IPS-18a (cell line): ENCODE results near the gene PPP1R14C.

Source experiments
- H3K27ac ChIP-seq: one replicate; pipeline ENCODE4 v1.5.1; 2013; ENCODE audit warnings: low read length
- H3K27me3 ChIP-seq: one replicate; pipeline ENCODE4 v1.6.1; 2013; ENCODE audit warnings: mild to moderate bottlenecking, low read length; ENCODE audit not compliant: control insufficient read depth, insufficient read depth
- H3K36me3 ChIP-seq: one replicate; pipeline ENCODE4 v1.6.1; 2013; ENCODE audit warnings: low read depth, low read length; ENCODE audit not compliant: control insufficient read depth
- H3K4me1 ChIP-seq: one replicate; pipeline ENCODE4 v1.6.1; 2013; ENCODE audit warnings: low read depth, low read length; ENCODE audit not compliant: control insufficient read depth
- H3K4me3 ChIP-seq: one replicate; pipeline ENCODE4 v1.5.1; 2013; ENCODE audit warnings: low read length
- H3K9ac ChIP-seq: one replicate; pipeline ENCODE4 v1.6.1; 2013; ENCODE audit warnings: mild to moderate bottlenecking, low read length, moderate library complexity
- H3K9me3 ChIP-seq: one replicate; pipeline ENCODE4 v1.6.1; 2013; ENCODE audit warnings: low read depth, low read length; ENCODE audit not compliant: control insufficient read depth

The PPP1R14C gene

DNA sequence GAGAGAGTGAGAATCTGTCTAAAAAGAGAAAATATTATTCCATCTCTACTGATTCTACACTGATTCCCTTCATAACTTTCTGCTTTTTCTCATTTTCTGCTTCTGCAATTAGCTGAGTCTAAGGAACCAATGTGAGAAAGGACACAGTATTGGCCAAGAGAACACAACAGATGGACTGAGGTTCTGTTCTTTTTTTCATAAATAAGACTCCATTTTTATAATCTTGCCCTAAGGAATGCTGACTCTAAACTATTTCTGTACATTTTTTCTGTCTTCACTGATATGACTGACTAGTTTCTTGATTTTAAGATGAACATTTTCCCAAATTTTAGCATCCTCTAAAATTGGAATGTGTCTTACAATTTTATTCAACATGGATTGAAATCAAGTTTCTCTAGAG, 138.9 kb downstream of the PPP1R14C start:
- Histone ChIP-seq H3K9ac (no peak overlapping the region), H3K27ac (no peak overlapping the region), H3K4me3 (no peak overlapping the region), H3K36me3 (no peaks in the 10 kb centered on the region), H3K9me3 (no peaks in the 10 kb centered on the region), H3K4me1 (no peaks in the 10 kb centered on the region), H3K27me3 (no peaks in the 10 kb centered on the region)

DNA sequence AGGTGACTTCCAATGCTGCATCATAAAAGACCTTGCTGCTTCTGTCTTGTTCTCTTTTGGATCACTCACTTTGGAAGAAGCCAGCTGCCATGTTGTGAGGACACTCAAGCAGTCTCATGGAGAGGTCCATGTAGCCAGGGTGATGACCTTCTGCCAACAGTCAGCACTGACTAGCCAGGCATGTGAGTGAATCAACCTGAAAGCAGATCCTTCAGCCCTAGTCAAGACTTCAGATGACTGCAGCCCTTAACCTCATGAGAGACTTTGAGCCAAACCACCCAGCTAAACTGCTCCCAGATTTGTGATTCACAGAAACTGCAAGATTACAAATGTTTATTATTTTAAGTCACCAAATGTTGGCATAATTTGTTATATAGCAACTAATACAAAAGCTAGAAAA, 140.0 kb downstream of the PPP1R14C start:
- H3K9ac ChIP-seq, result no peak overlapping the region
- H3K9me3 ChIP-seq, result no peaks in the 10 kb centered on the region
- H3K4me1 ChIP-seq, result no peaks in the 10 kb centered on the region
- H3K4me3 ChIP-seq, result no peak overlapping the region
- H3K27ac ChIP-seq, result no peak overlapping the region
- no peaks in the 10 kb centered on the region for H3K36me3 ChIP-seq
- H3K27me3 ChIP-seq, result no peaks in the 10 kb centered on the region

DNA sequence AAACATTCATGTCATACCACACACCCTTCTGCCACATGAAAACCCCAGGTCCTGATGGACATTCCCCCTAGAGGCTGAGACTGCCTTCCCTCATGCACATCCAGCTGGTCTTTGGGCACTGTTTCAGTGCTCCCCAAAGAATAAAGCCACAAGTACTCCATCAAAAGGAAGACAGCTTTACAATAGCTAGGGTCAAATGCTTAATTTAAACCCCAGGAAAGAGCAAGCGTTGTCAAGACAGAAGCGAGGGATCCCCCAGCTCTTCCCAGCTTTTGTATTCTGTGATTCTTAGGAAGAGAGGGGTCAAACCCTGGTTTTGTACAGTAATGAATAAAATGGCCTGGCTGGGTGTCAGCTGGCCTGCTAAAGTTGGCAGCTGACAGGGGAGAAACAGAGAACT, 143.6 kb downstream of the PPP1R14C start:
- no peaks in the 10 kb centered on the region for H3K4me1 ChIP-seq
- no peak overlapping the region for H3K4me3 ChIP-seq
- H3K27me3 ChIP-seq, result no peaks in the 10 kb centered on the region
- H3K9ac ChIP-seq, result no peak overlapping the region
- no peaks in the 10 kb centered on the region for H3K9me3 ChIP-seq
- H3K27ac ChIP-seq, result no peak overlapping the region
- no peaks in the 10 kb centered on the region for H3K36me3 ChIP-seq

DNA sequence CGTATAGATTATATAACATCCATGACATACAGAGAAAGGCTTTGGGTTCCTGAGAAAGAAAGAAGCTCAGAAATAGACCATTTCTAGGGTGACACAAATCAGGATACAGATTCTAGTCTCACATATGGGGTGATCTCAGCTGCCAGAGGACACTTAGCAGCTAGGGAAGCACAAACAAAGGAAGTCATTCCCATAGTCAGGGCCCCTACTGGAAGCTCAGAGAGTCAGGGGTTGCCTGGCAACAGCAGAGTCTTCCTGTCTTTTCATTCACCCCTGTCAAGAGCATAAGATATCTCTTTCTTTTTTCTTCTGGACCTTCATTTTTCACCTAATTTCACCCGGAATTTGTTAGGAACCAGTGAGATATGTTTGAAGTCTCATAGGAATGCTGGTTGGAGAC, 144.1 kb downstream of the PPP1R14C start:
- no peaks in the 10 kb centered on the region for H3K36me3 ChIP-seq
- H3K27me3 ChIP-seq, result no peaks in the 10 kb centered on the region
- H3K9ac ChIP-seq, result no peak overlapping the region
- no peak overlapping the region for H3K4me3 ChIP-seq
- no peaks in the 10 kb centered on the region for H3K4me1 ChIP-seq
- H3K9me3 ChIP-seq, result no peaks in the 10 kb centered on the region
- H3K27ac ChIP-seq, result no peak overlapping the region

DNA sequence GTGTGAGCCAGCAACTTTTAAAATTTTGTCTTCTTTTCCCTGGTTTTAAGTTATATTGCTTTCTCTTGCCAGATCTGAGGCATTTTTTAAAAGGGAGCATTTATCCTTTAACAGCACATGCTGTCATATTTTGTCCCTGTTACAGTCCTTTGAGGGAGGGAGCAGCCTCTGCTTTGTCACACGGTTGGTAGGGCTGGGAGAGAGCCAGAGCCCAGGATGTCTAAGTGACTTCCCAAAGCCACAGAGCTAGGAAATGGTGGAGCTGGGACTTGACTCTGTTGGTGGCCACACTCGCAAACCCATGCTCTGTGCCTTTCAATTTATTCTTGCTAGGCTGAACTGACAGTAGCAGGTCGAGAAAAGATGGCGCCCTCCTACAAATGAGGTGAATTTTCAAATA, 145.6 kb downstream of the PPP1R14C start:
- H3K9me3 ChIP-seq, result no peaks in the 10 kb centered on the region
- H3K9ac ChIP-seq, result no peak overlapping the region
- no peaks in the 10 kb centered on the region for H3K4me1 ChIP-seq
- H3K36me3 ChIP-seq, result no peaks in the 10 kb centered on the region
- no peak overlapping the region for H3K4me3 ChIP-seq
- no peak overlapping the region for H3K27ac ChIP-seq
- H3K27me3 ChIP-seq, result no peaks in the 10 kb centered on the region

DNA sequence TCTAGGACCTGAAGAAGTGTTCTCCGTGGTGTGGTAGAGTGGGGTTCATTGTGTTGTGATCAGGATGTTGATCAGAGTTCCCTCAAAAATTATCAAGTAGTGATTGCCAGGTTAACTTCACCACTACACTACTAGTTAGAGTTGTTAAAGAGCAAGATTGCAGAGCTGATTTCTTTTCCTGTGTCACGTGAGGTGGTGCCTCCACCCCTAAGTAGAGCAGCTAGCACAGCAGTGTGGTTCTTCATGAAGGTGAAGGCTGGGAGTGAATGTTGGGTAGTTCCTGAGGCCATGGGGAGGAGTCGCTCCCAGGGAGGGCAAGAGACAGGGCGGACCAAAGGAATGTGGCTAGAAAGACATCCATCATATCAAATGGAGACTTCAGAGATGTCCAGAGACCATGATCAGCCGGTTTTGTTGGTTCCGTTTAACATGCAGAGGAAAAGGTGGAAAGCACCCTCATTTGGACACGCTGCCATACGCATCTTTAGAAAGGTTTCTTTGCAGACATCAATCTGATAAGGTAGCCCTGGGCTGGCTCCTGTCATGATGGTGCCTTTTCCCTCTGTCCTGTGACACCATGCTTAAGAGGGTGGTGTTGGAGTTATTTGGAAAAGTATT, 146.7 kb downstream of the PPP1R14C start:
- no peak overlapping the region for H3K9ac ChIP-seq
- no peaks in the 10 kb centered on the region for H3K9me3 ChIP-seq
- H3K4me3 ChIP-seq, result no peak overlapping the region
- H3K27me3 ChIP-seq, result no peaks in the 10 kb centered on the region
- no peaks in the 10 kb centered on the region for H3K36me3 ChIP-seq
- no peak overlapping the region for H3K27ac ChIP-seq
- H3K4me1 ChIP-seq, result no peaks in the 10 kb centered on the region

DNA sequence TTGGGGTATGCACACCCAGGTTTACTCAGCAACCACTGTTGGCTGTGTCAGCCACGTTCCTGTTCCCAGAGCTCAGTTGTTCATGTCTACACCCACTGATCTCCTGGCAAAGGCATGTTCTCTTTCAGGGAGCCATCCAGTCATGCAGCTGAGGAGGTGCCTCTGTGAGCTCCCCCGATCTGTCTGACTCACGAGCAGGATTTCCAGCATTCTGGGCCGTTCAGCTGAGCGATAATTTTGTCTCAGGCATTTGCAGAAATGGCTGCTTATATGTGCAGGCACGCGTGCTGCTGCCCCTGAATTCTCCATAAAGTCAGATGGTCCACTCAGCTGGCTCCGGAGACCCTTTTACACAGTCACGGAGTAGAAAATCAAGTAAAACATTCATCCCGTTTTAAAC, 147.6 kb downstream of the PPP1R14C start:
- H3K27me3 ChIP-seq, result no peaks in the 10 kb centered on the region
- H3K9ac ChIP-seq, result no peak overlapping the region
- no peaks in the 10 kb centered on the region for H3K9me3 ChIP-seq
- H3K36me3 ChIP-seq, result no peaks in the 10 kb centered on the region
- H3K4me3 ChIP-seq, result no peak overlapping the region
- H3K4me1 ChIP-seq, result no peaks in the 10 kb centered on the region
- no peak overlapping the region for H3K27ac ChIP-seq

DNA sequence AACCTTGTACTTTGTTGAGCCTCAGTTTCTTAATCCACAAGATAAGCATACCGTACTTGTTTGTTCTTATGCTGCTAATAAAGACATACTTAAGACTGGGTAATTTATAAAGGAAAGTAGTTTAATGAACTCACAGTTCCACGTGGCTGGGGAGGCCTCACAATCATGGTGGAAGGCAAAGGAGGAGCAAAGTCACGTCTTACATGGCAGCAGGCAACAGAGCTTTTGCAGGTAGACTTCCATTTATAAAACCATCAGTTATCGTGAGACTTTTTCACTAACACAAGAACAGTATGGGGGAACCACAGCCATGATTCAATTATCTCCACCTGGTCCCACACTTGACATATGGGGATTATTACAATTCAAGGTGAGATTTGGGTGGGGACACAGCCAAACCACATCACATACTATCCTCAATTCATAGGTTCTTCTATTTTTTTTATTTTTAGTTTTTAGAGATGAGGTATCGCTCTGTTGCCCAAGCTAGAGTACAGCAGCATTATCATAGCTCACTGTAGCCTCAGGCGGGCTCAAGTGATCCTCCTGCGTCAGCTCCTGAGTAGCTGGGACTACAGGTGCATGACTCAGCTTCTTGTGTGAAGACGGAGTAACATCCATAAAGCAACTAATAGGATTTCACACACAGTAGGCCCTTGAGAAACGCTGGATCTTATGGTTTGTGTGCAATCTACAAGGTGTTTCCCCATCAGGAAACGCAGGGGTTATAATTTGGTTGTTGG, 149.3 kb downstream of the PPP1R14C start:
- H3K9me3 ChIP-seq, result peaks cover 4% of the 10 kb centered on the region
- no peaks in the 10 kb centered on the region for H3K4me1 ChIP-seq
- H3K27me3 ChIP-seq, result no peaks in the 10 kb centered on the region
- no peak overlapping the region for H3K9ac ChIP-seq
- no peaks in the 10 kb centered on the region for H3K36me3 ChIP-seq
- no peak overlapping the region for H3K4me3 ChIP-seq
- H3K27ac ChIP-seq, result no peak overlapping the region

DNA sequence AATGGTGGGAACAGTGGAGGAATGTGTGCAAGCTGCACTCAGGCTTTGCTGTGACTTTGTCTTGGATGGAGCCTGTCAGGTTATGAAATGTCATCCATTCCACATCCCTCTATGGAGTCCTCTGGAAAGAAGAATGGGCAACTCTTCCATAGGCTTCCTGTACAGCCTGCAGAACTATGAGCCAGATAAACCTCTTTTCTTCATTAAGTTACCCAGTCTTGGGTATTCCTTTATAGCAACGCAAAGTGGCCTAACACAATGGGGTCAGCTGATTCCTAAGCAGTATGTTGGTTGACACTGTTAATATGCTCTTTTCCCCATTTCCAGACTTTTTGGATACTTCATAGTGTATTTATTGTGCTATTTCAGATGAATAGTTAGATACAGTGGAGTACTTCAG, 150.2 kb downstream of the PPP1R14C start:
- Histone ChIP-seq H3K27ac (no peak overlapping the region), H3K9me3 (peaks cover 12% of the 10 kb centered on the region), H3K4me3 (no peak overlapping the region), H3K27me3 (no peaks in the 10 kb centered on the region), H3K4me1 (no peaks in the 10 kb centered on the region), H3K36me3 (no peaks in the 10 kb centered on the region), H3K9ac (no peak overlapping the region)

DNA sequence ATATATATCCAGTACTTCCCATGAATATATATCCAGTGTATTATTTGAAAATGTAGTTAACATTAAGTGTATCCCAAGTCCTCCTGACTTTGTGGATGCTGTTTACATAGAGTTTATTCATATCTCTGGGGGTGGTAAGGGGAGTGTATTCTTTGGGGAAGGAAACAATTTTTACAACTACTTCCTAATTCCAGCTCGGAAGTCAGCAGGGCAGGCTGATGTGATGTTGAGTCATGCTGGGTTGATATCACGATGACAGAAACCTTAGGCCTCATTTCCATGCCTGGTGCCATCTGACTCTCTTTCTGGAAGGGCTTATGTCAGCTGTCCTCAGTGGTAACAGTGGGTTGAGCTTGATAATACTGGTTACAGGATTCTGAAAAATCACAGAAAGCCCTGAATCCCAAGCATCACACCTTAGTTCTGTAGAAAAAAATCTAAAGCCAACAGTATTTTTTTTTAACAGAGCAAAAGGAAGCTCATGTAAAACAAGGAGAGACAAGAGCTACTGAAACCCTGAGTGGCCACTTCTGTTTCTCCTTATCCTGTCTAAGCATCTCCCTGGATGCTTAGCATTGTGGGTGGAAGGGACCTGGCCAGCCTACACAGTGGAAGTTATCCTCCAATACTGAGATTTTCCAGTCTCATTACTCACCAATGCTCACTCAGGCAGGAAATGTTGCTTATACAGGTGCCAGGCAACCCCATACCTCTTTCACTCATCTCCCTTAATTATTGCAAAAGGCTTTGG, 150.8 kb downstream of the PPP1R14C start:
- Histone ChIP-seq H3K9ac (no peak overlapping the region), H3K9me3 (peaks cover 12% of the 10 kb centered on the region), H3K36me3 (no peaks in the 10 kb centered on the region), H3K27ac (no peak overlapping the region), H3K4me3 (no peak overlapping the region), H3K4me1 (no peaks in the 10 kb centered on the region), H3K27me3 (no peaks in the 10 kb centered on the region)

DNA sequence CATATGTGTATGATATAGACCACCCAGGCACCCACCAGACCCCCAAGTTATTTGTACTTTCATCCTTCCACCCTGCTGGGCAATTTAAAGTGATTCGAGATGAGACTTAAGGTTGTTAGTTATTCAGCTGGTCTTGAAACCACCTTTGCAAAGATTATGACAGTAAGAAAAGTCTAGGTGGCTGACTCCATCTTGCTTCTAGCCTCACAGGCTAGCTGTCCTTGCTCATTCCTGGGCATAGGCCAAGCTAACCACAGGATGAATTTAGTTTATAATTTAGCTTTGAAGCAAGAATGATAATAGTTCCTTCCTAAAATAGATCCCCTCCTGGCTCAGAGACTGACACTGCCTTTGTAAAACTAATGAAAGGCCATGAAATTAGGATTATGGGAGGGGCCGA, 154.0 kb downstream of the PPP1R14C start:
- no peak overlapping the region for H3K4me3 ChIP-seq
- no peaks in the 10 kb centered on the region for H3K27me3 ChIP-seq
- no peak overlapping the region for H3K27ac ChIP-seq
- H3K9me3 ChIP-seq, result peaks cover 12% of the 10 kb centered on the region
- H3K9ac ChIP-seq, result no peak overlapping the region
- no peaks in the 10 kb centered on the region for H3K36me3 ChIP-seq
- H3K4me1 ChIP-seq, result no peaks in the 10 kb centered on the region
